Aorta (tissue), 5 donors: ENCODE data around the gene ZRANB3. TPM values are rescaled to one million over a fixed set of nuclear protein-coding genes. Genes with fewer than 3 reads are reported as not detected.
"Not testable (repeated sequence)": the region's sequence is repeated elsewhere in the genome, so short reads cannot be mapped to it uniquely, and the experiment has no call there.

Source experiments
- ATAC-seq: fragments of 200-7000 bp; cut with Tn5 transposase; one replicate; pipeline ENCODE4 v1.9.1; 2022; ENCODE audit warnings: moderate library complexity; ENCODE audit not compliant: low FRiP score
- DNase-seq, 2 donors: peaks; one replicate each; pipeline ENCODE4 v3.0.0-alpha.2; 2020
- H3K27ac ChIP-seq, 2 donors: one replicate each; pipeline ENCODE4 v1.5.1; 2013; ENCODE audit warnings: low read length in 2 of 2, mild to moderate bottlenecking in 2 of 2, moderate library complexity in 2 of 2, control low read depth in 1 of 2, inconsistent platforms in 1 of 2, low read depth in 1 of 2
- H3K27me3 ChIP-seq, 2 donors: one replicate each; pipeline ENCODE4 v1.6.1; 2013; ENCODE audit warnings: control low read depth in 1 of 2, low read length in 1 of 2, mild to moderate bottlenecking in 1 of 2, moderate library complexity in 1 of 2; ENCODE audit not compliant: insufficient read depth in 2 of 2, control insufficient read depth in 1 of 2
- H3K36me3 ChIP-seq, 2 donors: one replicate each; pipeline ENCODE4 v1.6.1; 2013; ENCODE audit warnings: control low read depth in 1 of 2, low read length in 1 of 2, mild to moderate bottlenecking in 1 of 2; ENCODE audit not compliant: insufficient read depth in 2 of 2, control insufficient read depth in 1 of 2
- H3K4me1 ChIP-seq, 2 donors: one replicate each; pipeline ENCODE4 v1.6.1; 2013; ENCODE audit warnings: low read length in 2 of 2, control low read depth in 1 of 2, mild to moderate bottlenecking in 1 of 2, moderate library complexity in 1 of 2; ENCODE audit not compliant: insufficient read depth in 2 of 2, control insufficient read depth in 1 of 2
- H3K4me3 ChIP-seq, 2 donors: one replicate each; pipeline ENCODE4 v1.5.1; 2013; ENCODE audit warnings: low read length in 2 of 2, control low read depth in 1 of 2, mild to moderate bottlenecking in 1 of 2
- H3K9me3 ChIP-seq: one replicate; pipeline ENCODE4 v1.6.1; 2013; ENCODE audit warnings: mild to moderate bottlenecking, low read length; ENCODE audit not compliant: control insufficient read depth
- WGBS, 2 donors: extraction: QIAGEN DNeasy Blood & Tissue Kit; methylation state at CpG; one replicate each; pipeline ENCODE4 v1.1.7; 2013; 5-methylcytosine and 5-hydroxymethylcytosine counted together
- intact Hi-C, 2 donors: fragments of 100-400 bp; cut with DNase I; formaldehyde crosslinking; loops; one replicate each; pipeline versions ENCODE4 v1.14.2 to v1.15.0; 2022
- polyA plus RNA-seq, 2 donors: library from polyadenylated mRNA; stranded (reverse); fragments of 200-250 nt; gene quantifications; one replicate each; pipeline ENCODE4 v1.2.3, GENCODE V29; 2013
- total RNA-seq, 2 donors: library from RNA; stranded (reverse); fragmentation: NEBNext Ultra II Directional; extraction: Animal tissue kit (Norgen Biotek cat#: 25700); gene quantifications; one replicate each; pipeline ENCODE4 v1.2.1, GENCODE V29; 2021
- donor health status: healthy with polysubstance abuse.
- donor health status: Bipolar disorder and iron deficiency.
- donor health status: DM: no; HTN: no; CAD: no.
- donor health status: DM: no; HTN: no; CAD: no.
- donor health status: DM: yes; HTN: yes; CAD: no.

The ZRANB3 gene
- total and polyA plus RNA-seq, 4 donors, result 3.6 to 4.2 (median 3.8) TPM; not detected in 1

DNA sequence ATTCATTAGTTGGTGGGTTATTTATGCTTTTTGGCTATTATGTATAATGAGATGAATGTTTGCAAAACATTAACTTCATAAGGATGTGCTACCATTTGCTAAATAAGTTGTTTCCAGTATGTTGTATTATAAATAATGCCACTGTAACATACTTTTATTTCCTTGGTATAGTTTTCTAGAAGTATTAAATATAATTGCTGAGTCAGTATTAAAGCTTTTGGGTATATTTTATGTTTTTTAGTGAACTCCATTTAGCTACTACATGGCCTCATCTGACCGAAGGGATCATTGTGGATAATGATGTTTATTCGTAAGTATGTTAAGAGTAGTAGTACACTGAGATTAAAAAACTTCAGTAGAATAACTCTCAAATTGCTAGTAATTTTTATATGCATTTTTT is 405.1 kb downstream of the ZRANB3 start:
- Histone ChIP-seq H3K27me3 (no peaks in the 10 kb centered on the region), H3K9me3 (no peaks in the 10 kb centered on the region), H3K36me3 (peaks cover 0 to 2% of the 10 kb centered on the region in 2 donors), H3K4me1 (no peaks in the 10 kb centered on the region), H3K27ac (no peak overlapping the region), H3K4me3 (no peak overlapping the region)
- ATAC-seq, result no peak
- 93 to 94% methylated on average over 2 of the region's 2 CpGs for WGBS, 2 donors
- no peak for DNase-seq
- intact Hi-C loops, result no loop called here

DNA sequence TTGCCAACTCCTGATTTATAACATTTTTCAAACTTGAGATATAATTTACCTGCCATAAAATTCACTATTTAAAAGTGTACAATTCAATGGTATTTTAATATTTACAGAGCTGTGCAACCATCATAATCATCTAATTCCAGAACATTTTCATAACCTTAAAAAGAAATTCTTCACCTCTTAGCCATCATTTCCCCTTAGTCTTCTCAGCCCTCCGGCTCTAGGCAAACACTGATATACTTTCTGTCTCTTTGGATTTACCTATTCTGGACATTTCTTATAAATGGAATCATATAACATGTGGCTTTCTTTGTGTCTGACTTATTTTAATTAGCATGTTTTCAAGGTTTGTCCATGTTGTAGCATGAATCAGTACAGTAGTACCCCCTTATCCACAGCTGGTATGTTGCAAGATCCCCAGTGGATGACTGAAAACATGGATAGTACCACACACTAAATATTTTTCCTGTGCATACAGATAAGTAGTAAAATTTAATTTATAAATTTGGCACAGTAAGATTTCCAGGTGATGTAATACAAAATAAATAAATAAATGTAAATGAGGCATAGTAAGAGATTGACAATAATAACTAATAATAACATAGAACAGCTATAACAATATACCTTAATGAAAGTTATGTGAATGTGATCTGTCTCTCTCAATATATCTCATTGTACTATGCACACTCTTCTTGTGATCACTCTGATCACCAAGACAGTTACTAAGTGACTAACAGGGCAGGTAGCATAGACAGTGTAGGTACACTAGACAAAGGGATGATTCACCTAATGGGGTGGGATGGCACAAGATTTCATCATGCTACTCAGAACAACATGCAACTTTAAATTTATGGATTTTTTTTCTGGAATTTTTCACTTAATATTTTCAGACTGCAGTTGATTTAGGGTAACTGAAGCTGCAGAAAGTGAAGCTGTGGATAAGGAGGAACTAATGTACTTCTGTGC is 405.8 kb downstream of the ZRANB3 start:
- no peak overlapping the region for H3K27ac ChIP-seq
- no peaks in the 10 kb centered on the region for H3K27me3 ChIP-seq
- intact Hi-C loops, result no loop called here
- H3K4me3 ChIP-seq, result no peak overlapping the region
- no peaks in the 10 kb centered on the region for H3K9me3 ChIP-seq
- no peaks in the 10 kb centered on the region for H3K4me1 ChIP-seq
- no peak for ATAC-seq
- H3K36me3 ChIP-seq, result peaks cover 0 to 2% of the 10 kb centered on the region in 2 donors
- 92% methylated on average over 1 of the region's 1 CpG for WGBS, 2 donors
- DNase-seq, result no peak

DNA sequence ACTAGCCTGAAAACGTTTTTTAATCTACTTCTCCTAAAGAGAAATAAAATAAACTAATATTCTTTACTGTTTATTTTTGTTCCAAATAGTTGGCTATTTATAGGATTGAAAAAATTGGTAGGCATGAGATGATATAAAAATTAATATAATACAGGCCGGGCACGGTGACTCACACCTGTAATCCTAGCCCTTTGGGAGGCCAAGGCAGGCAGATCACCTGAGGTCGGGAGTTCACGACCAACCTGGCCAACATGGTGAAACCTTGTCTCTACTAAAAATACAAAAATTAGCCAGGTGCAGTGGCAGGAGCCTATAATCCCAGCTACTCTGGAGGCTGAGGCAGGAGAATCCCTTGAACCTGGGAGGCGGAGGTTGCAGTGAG is 409.4 kb downstream of the ZRANB3 start:
- H3K4me1 ChIP-seq, intact Hi-C loops, H3K27me3 ChIP-seq, DNase-seq, H3K36me3 ChIP-seq, H3K27ac ChIP-seq, ATAC-seq, H3K9me3 ChIP-seq, H3K4me3 ChIP-seq: not testable (repeated sequence)
- WGBS, 2 donors, result 60 to 61% methylated on average over 6 of the region's 6 CpGs

DNA sequence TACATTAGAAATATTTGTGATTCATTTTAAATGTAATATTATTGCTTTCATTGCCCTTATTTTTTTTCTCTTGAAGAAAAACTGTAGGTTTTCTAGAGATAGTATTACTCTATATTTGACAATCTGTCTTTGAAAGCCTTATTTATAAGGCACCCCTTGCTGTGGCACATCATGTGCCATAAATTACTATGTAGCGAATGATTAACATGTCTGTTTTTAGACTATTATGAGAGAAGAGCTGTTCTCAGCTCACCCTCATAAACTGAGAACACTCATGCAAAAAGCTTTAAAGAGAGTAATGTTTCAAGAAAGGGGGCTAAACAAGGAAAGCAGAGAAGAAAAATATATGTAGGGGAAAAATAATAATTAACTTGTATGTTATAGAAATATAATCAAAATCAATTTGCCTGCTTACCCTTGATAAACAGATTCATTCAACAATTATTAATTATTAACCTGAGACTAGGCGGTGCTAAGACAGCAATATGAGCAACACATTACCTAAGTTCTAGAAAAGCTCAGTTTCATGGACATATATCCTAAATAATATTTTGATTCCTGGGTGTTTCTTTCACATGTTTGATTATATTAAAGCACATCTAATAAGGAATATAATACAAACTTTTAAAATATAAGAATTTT is 409.9 kb downstream of the ZRANB3 start:
- 93 to 95% methylated on average over 2 of the region's 2 CpGs for WGBS, 2 donors
- Histone ChIP-seq H3K36me3 (peaks cover 0 to 4% of the 10 kb centered on the region in 2 donors), H3K4me1 (no peaks in the 10 kb centered on the region), H3K27me3 (no peaks in the 10 kb centered on the region), H3K4me3 (no peak overlapping the region), H3K27ac (no peak overlapping the region), H3K9me3 (no peaks in the 10 kb centered on the region)
- intact Hi-C loops, result no loop called here
- DNase-seq (no peak), ATAC-seq (no peak)

DNA sequence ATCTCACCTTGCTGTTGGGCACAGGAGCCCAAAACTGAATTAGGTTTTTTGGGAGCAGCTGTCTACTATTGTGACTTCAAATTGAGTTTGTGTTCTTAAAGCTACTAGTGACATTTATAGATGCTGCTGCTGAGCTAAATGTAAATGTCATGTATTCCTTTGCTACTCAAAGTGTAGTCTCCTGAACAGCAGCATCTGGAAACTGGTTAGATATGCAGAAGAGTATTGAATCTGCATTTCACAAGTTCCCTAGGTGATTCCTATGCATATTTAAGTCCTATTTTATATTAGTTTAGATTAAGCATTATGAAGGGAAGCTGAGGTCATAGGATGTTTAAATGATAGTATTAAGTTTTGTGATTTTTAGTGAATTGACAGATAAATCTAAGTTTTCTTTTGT is 411.4 kb downstream of the ZRANB3 start:
- ATAC-seq (no peak), DNase-seq (no peak)
- no peaks in the 10 kb centered on the region for H3K27me3 ChIP-seq
- H3K36me3 ChIP-seq, result peaks cover 0 to 4% of the 10 kb centered on the region in 2 donors
- H3K4me3 ChIP-seq, result no peak overlapping the region
- H3K27ac ChIP-seq, result no peak overlapping the region
- intact Hi-C loops, result no loop called here
- H3K4me1 ChIP-seq, result no peaks in the 10 kb centered on the region
- H3K9me3 ChIP-seq, result no peaks in the 10 kb centered on the region

DNA sequence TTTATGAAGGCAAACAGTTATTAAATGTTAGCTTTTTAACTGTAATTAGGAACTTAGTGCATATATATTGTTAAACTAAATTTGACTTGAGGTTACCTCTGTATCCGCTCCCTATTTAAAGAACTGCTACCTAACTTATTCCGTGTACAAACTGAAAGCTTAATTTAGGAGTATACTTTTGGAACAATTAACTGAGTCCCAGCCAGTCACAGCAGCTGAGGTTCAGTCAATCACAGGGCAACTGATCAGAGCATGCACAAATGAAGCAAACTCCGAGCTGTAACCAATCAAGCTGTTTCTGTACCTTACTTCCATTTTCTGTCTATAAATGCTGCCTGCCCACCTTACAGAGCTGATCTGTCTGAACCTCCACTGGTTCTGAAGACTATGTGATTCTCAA is 417.7 kb downstream of the ZRANB3 start:
- no peaks in the 10 kb centered on the region for H3K9me3 ChIP-seq
- no peaks in the 10 kb centered on the region for H3K27me3 ChIP-seq
- no peak overlapping the region for H3K4me3 ChIP-seq
- intact Hi-C loops, result no loop called here
- 94% methylated on average over 3 of the region's 3 CpGs for WGBS, 2 donors
- H3K36me3 ChIP-seq, result peaks cover 0 to 4% of the 10 kb centered on the region in 2 donors
- no peaks in the 10 kb centered on the region for H3K4me1 ChIP-seq
- DNase-seq (no peak), ATAC-seq (no peak)
- no peak overlapping the region for H3K27ac ChIP-seq

DNA sequence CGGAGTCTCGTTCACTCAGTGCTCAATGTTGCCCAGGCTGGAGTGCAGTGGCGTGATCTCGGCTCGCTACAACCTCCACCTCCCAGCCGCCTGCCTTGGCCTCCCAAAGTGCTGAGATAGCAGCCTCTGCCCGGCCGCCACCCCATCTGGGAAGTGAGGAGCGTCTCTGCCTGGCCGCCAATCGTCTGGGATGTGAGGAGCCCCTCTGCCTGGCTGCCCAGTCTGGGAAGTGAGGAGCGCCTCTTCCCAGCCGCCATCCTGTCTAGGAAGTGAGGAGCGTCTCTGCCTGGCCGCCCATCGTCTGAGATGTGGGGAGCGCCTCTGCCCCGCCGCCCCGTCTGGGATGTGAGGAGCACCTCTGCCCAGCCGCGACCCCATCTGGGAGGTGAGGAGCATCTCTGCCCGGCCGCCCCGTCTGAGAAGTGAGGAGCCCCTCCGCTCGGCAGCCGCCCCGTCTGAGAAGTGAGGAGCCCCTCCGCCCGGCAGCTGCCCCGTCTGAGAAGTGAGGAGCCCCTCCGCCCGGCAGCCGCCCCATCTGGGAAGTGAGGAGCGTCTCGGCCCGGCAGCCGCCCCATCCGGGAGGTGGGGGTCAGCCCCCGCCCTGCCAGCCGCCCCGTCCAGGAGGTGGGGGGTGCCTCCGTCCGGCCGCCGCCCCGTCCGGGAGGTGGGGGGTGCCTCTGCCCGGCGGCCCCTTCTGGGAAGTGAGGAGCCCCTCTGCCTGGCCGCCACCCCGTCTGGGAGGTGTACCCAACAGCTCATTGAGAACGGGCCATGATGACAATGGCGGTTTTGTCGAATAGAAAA is 425.3 kb downstream of the ZRANB3 start:
- H3K4me3 ChIP-seq, DNase-seq, H3K27me3 ChIP-seq, H3K4me1 ChIP-seq, ATAC-seq, H3K36me3 ChIP-seq, intact Hi-C loops, H3K9me3 ChIP-seq, H3K27ac ChIP-seq: not testable (repeated sequence)
- 97 to 98% methylated on average over 35 to 55 of the region's 56 CpGs for WGBS, 2 donors

DNA sequence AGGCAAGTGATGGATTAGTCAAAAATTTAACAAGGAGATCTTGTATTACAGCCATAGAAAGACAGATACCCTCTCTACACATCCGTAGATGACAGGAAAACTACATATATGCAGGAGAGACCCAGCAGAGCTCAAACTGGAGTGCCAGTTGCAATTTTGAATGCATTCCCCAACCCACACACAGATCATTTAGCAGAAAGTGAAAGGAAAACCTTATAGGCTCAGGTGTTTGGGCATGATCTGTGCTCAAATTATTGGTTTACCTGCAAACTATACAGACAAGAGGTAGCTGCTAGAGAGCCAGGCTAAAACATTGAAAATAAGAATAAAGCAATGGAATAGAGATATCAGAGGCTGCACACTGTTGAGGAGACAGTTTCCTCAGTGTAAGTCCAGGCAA is 427.2 kb downstream of the ZRANB3 start:
- Histone ChIP-seq H3K27ac (no peak overlapping the region), H3K27me3 (no peaks in the 10 kb centered on the region), H3K9me3 (no peaks in the 10 kb centered on the region), H3K4me1 (peaks cover 0 to 6% of the 10 kb centered on the region in 2 donors), H3K36me3 (peaks cover 3% of the 10 kb centered on the region in 2 donors), H3K4me3 (no peak overlapping the region)
- WGBS, 2 donors, result 90 to 97% methylated on average over 1 of the region's 1 CpG
- intact Hi-C loops, result no loop called here
- no peak for ATAC-seq
- no peak for DNase-seq
